GM18508 (cell line): Measurements from ENCODE around the gene SF3B3.

ENCODE experiments used
- ATAC-seq: cut with Tn5 transposase; IDR thresholded peaks from one replicate; pipeline ENCODE4 v1.9.1; 2021; ENCODE audit warnings: moderate number of reproducible peaks; ENCODE audit not compliant: insufficient read depth, unreplicated experiment

SF3B3 gene

GRCh38 chr16:70523743-70524398, at the start of gene SF3B3:
TSS of gene SF3B3 (plus strand) at chr16:70523816. CDS start at chr16:70526657, 2,841 bp downstream.
- no peak for ATAC-seq

- no peak for ATAC-seq
Observed at GRCh38 chr16:70474320-70475053, 49.1 kb upstream of the SF3B3 start.

- ATAC-seq, result no peak
Observed at GRCh38 chr16:70475054-70475871, 48.4 kb upstream of the SF3B3 start.

GRCh38 chr16:70476272-70477020, 47.2 kb upstream of the SF3B3 start:
- peak; percentile 85 for ATAC-seq

- ATAC-seq, result no peak
Observed at GRCh38 chr16:70478169-70478568, 45.4 kb upstream of the SF3B3 start.

GRCh38 chr16:70478912-70479341, 44.7 kb upstream of the SF3B3 start:
- ATAC-seq, result no peak

GRCh38 chr16:70480127-70481105, 43.2 kb upstream of the SF3B3 start:
- ATAC-seq, result no peak

GRCh38 chr16:70481929-70482536, 41.6 kb upstream of the SF3B3 start:
- ATAC-seq, result no peak

GRCh38 chr16:70482624-70483023, 41.0 kb upstream of the SF3B3 start:
- ATAC-seq, result no peak

GRCh38 chr16:70483426-70483825, 40.2 kb upstream of the SF3B3 start:
- no peak for ATAC-seq

GRCh38 chr16:70484867-70485266, 38.7 kb upstream of the SF3B3 start:
- no peak for ATAC-seq

- ATAC-seq, result no peak
Observed at GRCh38 chr16:70490261-70490660, 33.4 kb upstream of the SF3B3 start.

GRCh38 chr16:70493802-70494201, 29.8 kb upstream of the SF3B3 start:
- no peak for ATAC-seq

GRCh38 chr16:70494202-70494770, 29.3 kb upstream of the SF3B3 start:
- no peak for ATAC-seq

- ATAC-seq, result no peak
Observed at GRCh38 chr16:70494777-70495176, 28.8 kb upstream of the SF3B3 start.

- ATAC-seq, result no peak
Observed at GRCh38 chr16:70495425-70496182, 28.0 kb upstream of the SF3B3 start.

GRCh38 chr16:70496513-70496912, 27.1 kb upstream of the SF3B3 start:
- ATAC-seq, result no peak

GRCh38 chr16:70508752-70509151, 14.9 kb upstream of the SF3B3 start:
- no peak for ATAC-seq
